Measurements from ENCODE around the gene ANKS6. TPM values are rescaled to one million over a fixed set of nuclear protein-coding genes. Genes with fewer than 3 reads are reported as not detected.
A peak's percentile ranks its signal among the peaks of the same experiment; 100 is the strongest.

ANKS6 gene
- total RNA-seq, 2 experiments from 2014 or later = 16.6 to 16.9 TPM

DNA sequence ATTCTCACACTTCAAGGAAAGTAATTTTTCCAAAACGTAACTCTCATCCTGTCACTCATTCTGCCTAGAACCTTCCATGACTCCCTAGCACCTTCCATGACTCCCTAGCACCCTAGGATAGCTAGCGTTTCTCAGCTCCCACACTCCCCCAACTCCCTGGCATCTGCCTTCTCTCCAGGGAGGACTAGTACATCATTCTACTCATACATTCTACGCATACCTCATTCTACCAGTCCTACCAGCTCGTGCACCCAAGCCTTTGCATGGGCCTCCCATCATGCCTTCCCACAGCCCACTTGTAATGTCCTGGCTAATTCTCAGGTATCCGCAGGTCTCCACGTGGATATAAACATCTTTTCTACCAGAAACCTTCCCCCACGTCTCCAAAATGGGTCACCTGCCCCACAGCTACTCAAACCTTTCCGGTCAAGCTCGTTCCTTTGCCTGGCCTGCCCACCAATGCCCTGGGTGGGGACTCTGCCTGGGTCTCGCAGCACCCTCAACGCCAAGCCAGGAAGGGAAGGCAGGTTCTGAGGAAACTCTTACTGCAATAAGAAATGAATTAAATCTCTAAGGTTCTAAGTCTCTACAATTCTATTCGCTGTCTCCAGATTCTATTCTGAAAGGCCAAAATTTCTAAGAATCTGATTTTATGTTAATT, 930 bp downstream of the ANKS6 start:
- intact Hi-C loops (cut with micrococcal nuclease) = no loop called here
- peaks cover 28% of the 10 kb centered on the region for H3K4me1 Mint-ChIP-seq (ENCODE audit: low read depth)
- no peak overlapping the region for H3K27ac Mint-ChIP-seq
- no peak for DNase-seq
- peak overlapping the region; percentile 77 for H3K4me3 Mint-ChIP-seq
- ATAC-seq = no peak
- H3K27me3 Mint-ChIP-seq = no peaks in the 10 kb centered on the region
- no peak for TF ChIP-seq CTCF (IDR thresholded peaks at IDR 0.05)
- CTCF ChIA-PET = interaction anchor here (1.3 kb wide), 2 partner anchors 12 to 19 kb away, joined by 3 to 4 read pairs; partner anchors contain the start of gene GALNT12
- POLR2A ChIA-PET = no interaction called here
- H3K36me3 Mint-ChIP-seq (ENCODE audit: low read depth) = peaks cover 2% of the 10 kb centered on the region
- peaks cover 13% of the 10 kb centered on the region for H3K9me3 Mint-ChIP-seq

- Mint-ChIP-seq H3K27ac (no peak overlapping the region), H3K9me3 (peaks cover 13% of the 10 kb centered on the region), H3K27me3 (no peaks in the 10 kb centered on the region), H3K4me3 (peak overlapping the region; percentile 77), H3K36me3 (ENCODE audit: low read depth) (peaks cover 2% of the 10 kb centered on the region), H3K4me1 (ENCODE audit: low read depth) (peaks cover 28% of the 10 kb centered on the region)
- POLR2A ChIA-PET = no interaction called here
- no peak for ATAC-seq
- intact Hi-C loops (cut with micrococcal nuclease) = no loop called here
- DNase-seq = no peak
- CTCF ChIA-PET = interaction anchor here (1.3 kb wide), 1 partner anchor 18 kb away, joined by 3 read pairs; no protein-coding TSS in a partner anchor
- no peak for TF ChIP-seq CTCF (IDR thresholded peaks at IDR 0.05)
These were observed 1.6 kb downstream of the ANKS6 start for GRCh38 chr9:98794802-98795201.

DNA sequence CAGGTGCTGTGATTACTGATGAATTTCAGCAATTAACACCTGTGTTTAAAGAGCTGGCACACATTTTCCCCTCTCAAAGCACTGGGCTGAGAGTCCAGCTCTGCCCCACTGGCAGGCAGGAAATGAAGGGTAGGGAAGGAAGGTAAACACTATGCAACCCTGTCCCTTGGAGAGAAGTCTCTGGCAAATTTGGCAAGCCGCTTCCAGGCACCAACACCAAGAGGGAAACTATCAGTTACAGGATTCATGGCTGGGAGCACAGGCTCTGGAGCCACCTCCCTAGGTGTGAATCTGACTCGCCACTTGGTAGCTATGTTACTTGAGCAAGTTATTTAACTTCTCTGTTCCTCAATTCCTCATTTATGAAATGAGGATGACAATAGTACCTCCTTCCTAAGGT, 3.3 kb downstream of the ANKS6 start:
- DNase-seq (no peak), ATAC-seq (no peak)
- no peak overlapping the region for H3K27ac Mint-ChIP-seq
- TF ChIP-seq CTCF (IDR thresholded peaks at IDR 0.05) = no peak
- H3K4me3 Mint-ChIP-seq = no peak overlapping the region
- peaks cover 28% of the 10 kb centered on the region for H3K4me1 Mint-ChIP-seq (ENCODE audit: low read depth)
- ChIA-PET POLR2A (no interaction called here), CTCF (interaction anchor here (0.7 to 3.7 kb wide), 6 partner anchors 10 to 479 kb away, joined by 3 to 35 read pairs (median 3); partner anchors contain the start of gene GALNT12)
- no peaks in the 10 kb centered on the region for H3K27me3 Mint-ChIP-seq
- intact Hi-C loops (cut with micrococcal nuclease) = no loop called here
- peaks cover 3% of the 10 kb centered on the region for H3K36me3 Mint-ChIP-seq (ENCODE audit: low read depth)
- H3K9me3 Mint-ChIP-seq = peaks cover 2% of the 10 kb centered on the region

GRCh38 chr9:98791608-98792490, 4.5 kb downstream of the ANKS6 start:
- ChIA-PET POLR2A (interaction anchor here (0.6 to 1.1 kb wide), 2 partner anchors 16 to 261 kb away, joined by 3 read pairs; no protein-coding TSS in a partner anchor), CTCF (interaction anchor here (0.8 to 3.7 kb wide), 12 partner anchors 9 to 601 kb away, joined by 3 to 35 read pairs (median 4); partner anchors contain the start of gene GALNT12)
- DNase-seq (no peak), ATAC-seq (no peak)
- no peaks in the 10 kb centered on the region for H3K9me3 Mint-ChIP-seq
- peaks cover 28% of the 10 kb centered on the region for H3K4me1 Mint-ChIP-seq (ENCODE audit: low read depth)
- H3K36me3 Mint-ChIP-seq (ENCODE audit: low read depth) = peaks cover 3% of the 10 kb centered on the region
- intact Hi-C loops (cut with micrococcal nuclease) = no loop called here
- no peak overlapping the region for H3K4me3 Mint-ChIP-seq
- no peak for TF ChIP-seq CTCF (IDR thresholded peaks at IDR 0.05)
- H3K27ac Mint-ChIP-seq = no peak overlapping the region
- no peaks in the 10 kb centered on the region for H3K27me3 Mint-ChIP-seq
